ENCODE data around the gene TBC1D4.

The TBC1D4 gene

GRCh38 chr13:75486146-75487062, 4.4 kb upstream of the TBC1D4 start:
- DNase-seq: no peak

GRCh38 chr13:75485286-75486062, 3.5 kb upstream of the TBC1D4 start:
- no peak for DNase-seq

GRCh38 chr13:75482820-75483079, 781 bp upstream of the TBC1D4 start:
- DNase-seq: no peak

- DNase-seq: no peak
Measured at GRCh38 chr13:75481176-75482069, 546 bp downstream of the TBC1D4 start.

GRCh38 chr13:75480671-75481175, 1.2 kb downstream of the TBC1D4 start:
- DNase-seq: peak; percentile 12

- no peak for DNase-seq
Measured at GRCh38 chr13:75479102-75479740, 2.7 kb downstream of the TBC1D4 start.

GRCh38 chr13:75478659-75479058, 3.3 kb downstream of the TBC1D4 start:
- no peak for DNase-seq

- no peak for DNase-seq
Measured at GRCh38 chr13:75474956-75475355, 7.0 kb downstream of the TBC1D4 start.

GRCh38 chr13:75473468-75473867, 8.5 kb downstream of the TBC1D4 start:
- no peak for DNase-seq

GRCh38 chr13:75470676-75471075, 11.3 kb downstream of the TBC1D4 start:
- DNase-seq: no peak

- no peak for DNase-seq
Measured at GRCh38 chr13:75469047-75469446, 12.9 kb downstream of the TBC1D4 start.

GRCh38 chr13:75468602-75469001, 13.4 kb downstream of the TBC1D4 start:
- DNase-seq: no peak

- DNase-seq: no peak
Measured at GRCh38 chr13:75468098-75468497, 13.9 kb downstream of the TBC1D4 start.

GRCh38 chr13:75467040-75467728, 14.8 kb downstream of the TBC1D4 start:
- no peak for DNase-seq

GRCh38 chr13:75465236-75465635, 16.7 kb downstream of the TBC1D4 start:
- DNase-seq: no peak

GRCh38 chr13:75461314-75461713, 20.7 kb downstream of the TBC1D4 start:
- DNase-seq: no peak

- no peak for DNase-seq
Measured at GRCh38 chr13:75460644-75461043, 21.3 kb downstream of the TBC1D4 start.

- no peak for DNase-seq
Measured at GRCh38 chr13:75458696-75459422, 23.1 kb downstream of the TBC1D4 start.

- no peak for DNase-seq
Measured at GRCh38 chr13:75455962-75456361, 26.0 kb downstream of the TBC1D4 start.

- no peak for DNase-seq
Measured at GRCh38 chr13:75454497-75454896, 27.5 kb downstream of the TBC1D4 start.

GRCh38 chr13:75452564-75452963, 29.4 kb downstream of the TBC1D4 start:
- no peak for DNase-seq
